ENCODE data around the gene LMOD1. TPM values are rescaled to one million over a fixed set of nuclear protein-coding genes. Genes with fewer than 3 reads are reported as not detected.

Gene LMOD1
- total RNA-seq, 4 donors from 2014 or later = 86.9 to 165 (median 107) TPM

- TF ChIP-seq EP300 (IDR thresholded peaks at IDR 0.05) = no peak
- TF ChIP-seq CTCF (IDR thresholded peaks at IDR 0.05) = no peak
- TF ChIP-seq POLR2A (IDR thresholded peaks at IDR 0.05) = no peak
- Histone ChIP-seq H3K4me3 (no peak overlapping the region), H3K4me1 (peaks cover 0 to 48% (median 13%) of the 10 kb centered on the region in 4 donors), H3K27me3 (no peaks in the 10 kb centered on the region), H3K27ac (no peak overlapping the region), H3K9me3 (no peaks in the 10 kb centered on the region), H3K36me3 (peaks cover 0 to 5% (median 0%) of the 10 kb centered on the region in 3 donors)
- 68 to 70% methylated on average over 1 of the region's 1 CpG for WGBS, 2 donors
- DNase-seq (ENCODE audit: low spot score in 2 of 2) = no peak
Measured at GRCh38 chr1:201881617-201882016, 64.7 kb downstream of the LMOD1 start.

- H3K36me3 ChIP-seq = peaks cover 0 to 11% (median 0%) of the 10 kb centered on the region in 3 donors
- no peak overlapping the region for H3K4me3 ChIP-seq
- H3K27ac ChIP-seq = no peak overlapping the region
- WGBS, 2 donors = 72 to 76% methylated on average over 6 of the region's 6 CpGs
- DNase-seq (ENCODE audit: low spot score in 2 of 2) = no peak
- TF ChIP-seq POLR2A (IDR thresholded peaks at IDR 0.05) (no peak), EP300 (IDR thresholded peaks at IDR 0.05) (no peak), CTCF (IDR thresholded peaks at IDR 0.05) (no peak)
- H3K4me1 ChIP-seq = peaks cover 0 to 42% (median 13%) of the 10 kb centered on the region in 4 donors
- no peaks in the 10 kb centered on the region for H3K9me3 ChIP-seq
- H3K27me3 ChIP-seq = no peaks in the 10 kb centered on the region
Measured at GRCh38 chr1:201880928-201881571, 65.3 kb downstream of the LMOD1 start.

DNA sequence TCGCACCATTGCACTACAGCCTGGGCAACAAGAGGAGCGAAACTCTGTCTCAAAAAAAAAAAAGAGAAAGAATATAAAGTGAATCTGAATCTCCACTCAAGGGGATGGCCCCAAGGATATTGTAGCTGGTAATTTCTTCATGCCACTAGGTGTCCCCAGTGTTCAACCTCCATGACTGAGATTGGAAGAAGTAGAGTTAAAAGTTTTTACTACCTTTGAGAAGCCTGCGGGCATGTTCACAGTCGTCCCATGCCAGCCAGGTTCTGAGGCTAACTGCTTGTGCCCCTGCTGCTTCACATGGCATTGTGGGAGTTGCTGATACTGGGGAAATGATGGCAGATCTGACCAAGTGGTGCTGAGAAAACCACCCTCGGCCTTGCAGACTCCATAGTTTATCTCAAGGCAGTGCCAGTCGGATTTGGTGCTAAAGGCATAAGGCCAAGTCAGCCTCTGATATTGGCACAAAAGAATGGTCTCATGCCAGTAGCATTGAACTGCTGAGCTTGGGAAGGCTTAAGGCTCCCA is 68.4 kb downstream of the LMOD1 start:
- DNase-seq (ENCODE audit: low spot score in 2 of 2) = peak in 1 of 2 donors; percentile 66
- Histone ChIP-seq H3K27me3 (no peaks in the 10 kb centered on the region), H3K4me3 (no peak overlapping the region), H3K4me1 (peaks cover 0 to 11% (median 0%) of the 10 kb centered on the region in 4 donors), H3K27ac (peak overlapping the region in 3 of 4 donors; percentile 13 to 75 (median 73)), H3K9me3 (no peaks in the 10 kb centered on the region), H3K36me3 (peaks cover 0 to 42% (median 0%) of the 10 kb centered on the region in 3 donors)
- 47 to 50% methylated on average over 6 of the region's 6 CpGs for WGBS, 2 donors
- TF ChIP-seq POLR2A (IDR thresholded peaks at IDR 0.05) (no peak), EP300 (IDR thresholded peaks at IDR 0.05) (peak in 1 of 2 donors; percentile 34), CTCF (IDR thresholded peaks at IDR 0.05) (peak; percentile 54 to 76 (median 57))

GRCh38 chr1:201876148-201876818 is 70.1 kb downstream of the LMOD1 start:
- Histone ChIP-seq H3K4me1 (peaks cover 0 to 11% (median 0%) of the 10 kb centered on the region in 4 donors), H3K27ac (peak overlapping the region in 1 of 4 donors; percentile 51), H3K4me3 (no peak overlapping the region), H3K27me3 (no peaks in the 10 kb centered on the region), H3K9me3 (no peaks in the 10 kb centered on the region), H3K36me3 (peaks cover 5 to 58% (median 8%) of the 10 kb centered on the region in 3 donors)
- 35 to 40% methylated on average over 8 of the region's 8 CpGs for WGBS, 2 donors
- no peak for DNase-seq (ENCODE audit: low spot score in 2 of 2)
- TF ChIP-seq EP300 (IDR thresholded peaks at IDR 0.05) (no peak), POLR2A (IDR thresholded peaks at IDR 0.05) (no peak), CTCF (IDR thresholded peaks at IDR 0.05) (no peak)

DNA sequence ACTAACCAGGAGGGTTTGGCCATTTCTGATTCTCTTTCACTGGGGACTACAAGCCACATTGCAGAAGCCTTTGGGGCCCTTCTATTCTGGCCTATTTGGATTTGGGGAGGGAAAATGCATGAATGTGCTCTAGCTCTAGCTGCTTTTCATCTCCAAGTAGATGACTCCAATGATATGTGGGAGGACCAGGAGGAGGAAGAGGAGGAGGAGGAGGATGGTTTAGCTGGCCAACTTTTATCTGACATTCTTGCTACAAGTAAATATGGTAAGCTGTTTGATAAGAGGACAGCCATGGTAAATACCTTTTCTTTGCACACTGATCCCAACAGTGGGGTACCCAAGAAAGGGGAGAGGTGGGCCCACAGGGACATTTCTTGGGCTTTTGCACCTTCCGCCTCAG is 71.7 kb downstream of the LMOD1 start:
- Histone ChIP-seq H3K9me3 (no peaks in the 10 kb centered on the region), H3K4me1 (peaks cover 0 to 11% (median 0%) of the 10 kb centered on the region in 4 donors), H3K36me3 (peaks cover 5 to 74% (median 16%) of the 10 kb centered on the region in 3 donors), H3K27ac (no peak overlapping the region), H3K4me3 (no peak overlapping the region), H3K27me3 (no peaks in the 10 kb centered on the region)
- no peak for DNase-seq (ENCODE audit: low spot score in 2 of 2)
- TF ChIP-seq POLR2A (IDR thresholded peaks at IDR 0.05) = no peak
- TF ChIP-seq CTCF (IDR thresholded peaks at IDR 0.05) = no peak
- TF ChIP-seq EP300 (IDR thresholded peaks at IDR 0.05) = no peak
- 90 to 100% methylated on average over 1 of the region's 1 CpG for WGBS, 2 donors
